Measurements from ENCODE around the gene CEND1.

- TF ChIP-seq POLR2AphosphoS5 (IDR thresholded peaks at IDR 0.05; ENCODE audit: low read depth, low read length) = no peak
- TF ChIP-seq TAF1 (IDR thresholded peaks at IDR 0.05; ENCODE audit: borderline replicate concordance, insufficient read depth, low read length) = no peak
Measured at GRCh38 chr11:812390-812789, 22.5 kb upstream of the CEND1 start.

Data from PFSK-1 (cell line).